ENCODE measurements around the gene UGT1A5.

UGT1A5 gene

DNA sequence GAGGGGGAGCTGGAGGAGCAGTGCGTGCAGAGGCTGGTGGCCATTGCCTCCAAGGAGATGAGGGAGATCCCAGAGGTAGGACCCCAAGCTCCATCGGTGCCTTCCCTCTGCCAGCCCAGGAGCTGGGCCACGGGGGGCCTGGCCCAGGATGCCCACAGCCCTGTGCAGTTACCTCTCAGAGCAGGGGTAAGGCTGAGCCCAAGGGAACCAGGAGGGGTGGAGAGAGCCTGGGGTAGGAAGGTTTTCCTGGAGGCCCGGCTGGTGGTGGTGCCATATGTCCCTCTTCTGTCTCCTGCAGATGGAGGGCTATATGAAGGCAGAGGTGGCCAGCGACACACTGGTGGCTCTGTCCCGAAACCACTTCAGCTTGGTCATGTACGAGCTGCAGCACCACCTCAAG, 76.8 kb downstream of the UGT1A5 start:
- no peak for DNase-seq (ENCODE audit: low spot score)

DNA sequence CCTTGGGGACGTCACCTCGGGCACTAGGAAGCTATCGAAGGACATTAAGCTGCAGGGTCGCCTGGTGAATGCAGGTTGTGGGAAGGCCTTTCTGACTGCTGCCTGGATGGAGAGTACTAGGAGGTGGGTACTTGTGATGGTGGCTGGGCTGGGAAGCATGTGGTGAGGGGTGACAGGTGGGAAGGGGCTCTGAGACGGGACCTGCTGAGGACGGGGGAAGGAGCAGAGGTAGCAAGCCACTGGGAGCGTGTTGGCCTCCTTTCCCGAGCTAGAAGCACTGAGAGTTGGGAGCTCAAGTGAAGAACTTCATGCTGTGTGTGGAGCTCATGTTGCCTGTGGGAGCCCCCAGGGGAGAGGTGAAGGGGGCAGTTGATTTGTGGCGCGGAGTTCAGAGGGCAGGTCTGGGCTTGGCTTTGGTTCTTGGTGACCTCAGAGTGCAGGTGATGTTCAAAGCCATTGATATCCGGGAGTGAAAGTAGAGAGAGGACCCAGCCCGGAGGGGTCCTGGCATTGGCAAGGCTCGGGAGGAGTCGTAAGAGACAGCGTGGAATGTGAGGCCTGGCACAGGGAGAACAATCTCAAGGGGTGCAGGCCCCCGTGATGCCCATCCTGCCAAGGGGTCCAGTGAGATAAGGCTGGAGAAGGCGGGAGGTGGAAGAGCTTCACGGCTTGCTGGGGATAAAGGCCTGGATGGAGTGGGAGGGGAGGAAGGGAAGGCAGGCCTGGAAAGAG, 78.6 kb downstream of the UGT1A5 start:
- DNase-seq (ENCODE audit: low spot score): no peak

DNA sequence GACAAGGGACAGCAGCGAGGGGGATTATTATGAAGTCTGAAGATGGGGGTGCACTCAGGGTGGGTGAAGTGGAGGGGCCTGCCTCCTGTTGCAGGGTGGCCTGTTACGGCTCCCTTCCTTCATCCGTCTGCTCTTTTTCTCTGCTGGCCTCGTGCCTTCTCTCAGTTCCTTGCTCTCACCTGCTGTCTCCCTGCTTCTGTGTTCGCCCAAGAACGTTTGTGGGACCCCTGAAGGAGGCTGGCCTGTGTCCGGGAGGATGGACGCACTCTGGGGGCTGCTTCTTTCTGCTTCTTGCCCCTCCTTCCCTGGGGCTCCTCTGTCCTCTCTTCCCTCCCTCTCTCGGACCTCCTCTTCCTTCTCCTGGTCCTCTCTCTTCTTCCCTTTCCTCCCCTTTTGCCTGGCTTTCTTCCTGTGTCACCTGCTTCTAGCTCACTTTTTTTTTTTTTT, 79.2 kb downstream of the UGT1A5 start:
- no peak for DNase-seq (ENCODE audit: low spot score)

DNA sequence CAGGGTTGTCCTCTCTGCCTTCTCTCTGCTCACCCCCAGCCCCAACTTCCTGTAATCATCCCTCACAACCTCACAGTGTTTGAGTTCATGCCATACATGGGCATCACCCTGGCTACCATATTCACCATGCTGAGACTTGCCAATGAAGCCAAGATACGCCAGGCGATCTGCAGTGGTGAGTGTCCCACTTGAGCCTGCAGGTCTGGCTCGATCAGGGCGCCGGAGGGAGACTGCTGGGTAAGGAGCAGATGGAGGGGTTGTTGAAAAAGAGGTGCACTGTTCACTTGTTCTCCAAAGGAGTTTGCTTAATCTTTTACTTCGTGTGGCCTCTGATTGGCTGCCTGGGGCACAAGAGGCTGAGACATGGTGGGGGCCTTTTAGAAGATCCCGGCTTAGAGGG, 80.0 kb downstream of the UGT1A5 start:
- no peak for DNase-seq (ENCODE audit: low spot score)

DNA sequence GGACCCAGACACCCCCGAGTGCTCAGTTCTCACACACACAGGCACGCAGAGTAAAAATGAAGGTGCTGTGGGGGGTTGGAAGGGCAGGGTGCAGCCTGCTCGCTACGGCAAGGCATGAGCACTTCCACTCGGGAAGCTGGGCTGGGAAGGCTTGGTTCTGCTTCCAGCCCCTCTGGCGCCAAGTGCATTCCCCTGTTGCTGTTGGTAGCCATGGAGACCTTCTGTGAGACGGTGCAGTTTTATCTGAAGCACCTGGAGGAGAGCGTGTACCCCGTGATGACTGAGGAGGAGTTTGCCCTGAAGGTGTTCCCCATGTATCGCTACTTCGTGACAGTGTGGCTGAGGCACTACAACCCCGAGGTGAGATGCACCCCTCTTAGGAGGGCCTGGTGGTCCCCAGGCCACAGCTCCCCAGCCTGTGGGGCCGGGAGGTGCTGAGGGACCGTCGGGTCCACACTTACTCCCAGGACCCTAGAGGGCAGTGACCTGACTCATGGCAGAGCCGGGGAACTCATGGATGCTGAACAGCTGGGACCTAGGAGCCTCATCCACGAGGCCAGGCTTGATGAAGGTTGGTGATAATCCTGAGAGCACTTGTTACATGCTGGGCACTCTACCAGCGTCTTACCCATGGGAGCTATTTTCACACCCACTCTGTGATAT, 80.9 kb downstream of the UGT1A5 start:
- no peak for DNase-seq (ENCODE audit: low spot score)

DNA sequence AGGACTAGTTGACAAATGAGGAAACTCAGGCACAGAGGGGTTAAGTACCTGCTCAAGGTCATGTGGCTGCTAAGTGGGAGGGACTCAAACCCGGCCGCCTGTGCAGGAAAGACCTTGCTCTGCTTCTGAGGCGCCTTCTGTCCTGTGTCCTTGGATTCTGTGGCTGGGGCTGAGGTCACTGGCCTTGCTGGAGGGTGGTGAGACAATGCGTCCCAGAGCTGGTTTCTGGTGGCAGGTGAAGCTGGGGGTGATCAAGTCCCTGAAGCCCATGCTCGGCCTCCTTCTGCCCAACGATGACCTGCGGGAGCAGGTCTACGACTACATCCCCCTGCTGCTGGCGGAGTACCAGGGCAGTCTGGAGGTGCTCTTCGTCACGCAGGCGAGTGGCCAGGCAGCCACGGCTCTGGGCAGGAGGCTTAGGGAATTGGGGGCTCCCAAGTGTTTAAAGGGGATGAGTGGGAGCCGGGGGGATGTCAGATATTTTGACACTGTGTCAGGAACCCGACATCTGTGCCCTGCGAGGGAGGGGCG, 81.5 kb downstream of the UGT1A5 start:
- no peak for DNase-seq (ENCODE audit: low spot score)

DNA sequence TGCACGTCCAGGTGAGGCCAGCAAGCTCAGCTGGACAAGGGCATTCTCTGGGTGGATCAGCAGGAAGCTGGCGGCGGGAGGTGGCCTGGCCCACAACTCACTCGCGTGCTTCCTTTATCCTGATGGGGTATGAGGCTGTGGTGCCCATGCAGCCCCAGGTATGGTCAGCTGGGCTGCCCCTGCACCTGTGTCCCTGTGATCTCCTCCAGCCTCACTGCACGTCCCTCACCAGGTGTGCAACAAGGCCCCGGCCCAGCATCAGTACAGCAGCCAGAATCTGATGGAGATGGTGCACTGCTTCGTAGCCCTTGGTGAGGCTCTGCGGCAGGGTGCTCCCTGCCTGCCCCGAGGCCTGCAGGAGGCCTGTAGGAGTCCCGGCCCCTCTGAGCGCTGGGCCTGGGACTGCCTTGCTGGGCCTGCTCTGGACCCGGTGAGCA, 83.0 kb downstream of the UGT1A5 start:
- DNase-seq (ENCODE audit: low spot score): no peak

DNA sequence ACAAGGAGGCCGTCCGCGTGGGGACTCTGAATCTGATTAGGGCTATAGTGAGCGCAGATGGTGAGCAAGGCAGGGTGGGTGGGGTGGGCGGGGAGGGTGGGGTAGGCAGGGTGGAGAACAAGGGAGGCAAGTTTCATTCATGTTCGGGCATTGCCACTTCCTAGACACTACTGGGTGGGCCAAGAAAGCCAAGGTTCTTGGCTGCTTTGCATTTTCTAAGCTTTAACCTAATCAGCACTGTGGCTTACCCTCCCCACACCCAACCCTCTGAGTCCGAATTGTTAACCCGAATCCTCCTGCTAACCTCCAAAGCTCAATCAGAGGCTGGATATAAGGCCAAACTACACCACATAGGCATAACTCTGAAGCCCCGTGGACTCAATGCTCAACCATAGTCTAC, 83.5 kb downstream of the UGT1A5 start:
- DNase-seq (ENCODE audit: low spot score): no peak

DNA sequence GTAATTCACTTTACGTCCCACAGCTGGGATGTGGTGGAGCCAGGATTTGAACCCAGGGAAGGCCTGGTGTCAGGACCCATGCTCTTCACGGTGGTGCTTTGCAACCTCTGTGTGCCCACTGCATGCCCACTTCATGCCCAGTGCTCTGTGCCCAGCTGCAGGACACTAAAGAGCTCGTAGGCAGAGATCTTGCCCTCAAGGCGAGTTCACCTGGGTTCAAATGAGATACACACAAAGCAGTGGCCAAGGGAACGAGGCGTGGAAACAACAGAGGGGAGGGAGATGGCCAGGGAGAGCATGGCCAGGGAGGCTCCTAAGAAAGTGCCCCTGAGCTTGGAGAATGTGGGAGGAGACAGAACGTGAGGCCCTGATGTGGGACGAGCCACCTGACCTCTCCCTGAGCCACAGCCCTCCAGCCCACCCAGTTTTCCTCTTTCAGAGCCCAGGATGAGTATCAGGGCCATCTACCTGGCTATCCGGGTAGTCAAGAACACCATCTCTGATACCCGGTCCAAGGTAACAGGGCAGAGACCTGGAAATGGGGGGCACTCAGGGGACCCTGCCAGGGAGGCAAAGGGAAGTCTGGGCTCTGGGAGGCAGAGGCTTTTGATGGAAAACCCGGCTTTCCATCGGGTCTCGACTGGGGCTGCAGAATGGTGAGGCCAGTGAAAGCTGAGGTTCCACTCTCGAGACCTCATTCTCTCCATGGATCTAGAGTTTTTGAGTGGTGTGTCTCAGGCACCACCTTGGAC, 85.8 kb downstream of the UGT1A5 start:
- DNase-seq (ENCODE audit: low spot score): peak; percentile 49

DNA sequence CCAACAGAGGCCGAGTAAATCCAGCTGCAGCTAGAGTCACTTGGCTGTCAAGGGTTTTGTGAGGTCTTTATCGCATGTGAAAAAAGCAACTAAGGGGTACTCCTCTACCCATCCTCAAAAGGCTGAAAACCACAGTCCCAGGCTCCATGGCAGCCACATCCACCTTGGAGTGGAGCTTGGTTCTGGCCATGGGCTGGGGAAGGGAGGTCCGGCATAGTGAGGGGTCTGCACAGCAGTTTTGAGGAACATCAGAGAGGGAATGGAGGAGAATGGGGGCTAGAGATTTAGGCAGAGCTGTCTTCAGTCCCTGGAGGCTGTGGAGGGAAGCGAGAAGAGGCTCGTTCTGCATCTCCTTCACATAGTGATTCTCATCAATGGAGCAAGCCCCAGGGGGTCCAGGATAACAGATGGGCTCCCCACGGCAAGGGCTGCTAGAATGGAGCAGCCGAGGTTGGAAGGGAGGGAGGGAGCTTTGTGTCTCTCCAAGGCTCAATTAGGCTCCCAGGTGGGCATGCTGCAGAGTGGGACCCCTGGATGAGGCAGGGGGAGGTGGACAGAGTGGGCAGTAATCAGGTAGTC, 86.5 kb downstream of the UGT1A5 start:
- DNase-seq (ENCODE audit: low spot score): peak; percentile 34

DNA sequence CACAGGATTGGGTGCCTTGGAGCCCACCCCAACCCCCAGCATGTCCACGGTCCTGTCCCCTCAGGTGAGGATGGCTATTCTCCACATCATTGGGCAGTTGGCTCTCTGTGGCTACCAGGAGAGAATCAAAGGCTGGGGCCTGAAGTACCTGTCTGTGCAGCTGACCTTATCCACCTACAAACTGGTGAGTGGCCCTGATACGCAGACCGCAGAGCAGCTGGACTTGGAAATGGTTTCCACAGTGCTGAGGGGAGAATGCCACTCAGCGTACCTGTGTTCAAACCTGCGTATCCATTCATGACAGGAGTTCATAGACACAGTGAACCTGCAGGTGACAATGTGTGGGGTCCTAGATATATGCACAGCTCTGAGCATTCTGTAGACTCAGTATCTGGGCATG, 87.0 kb downstream of the UGT1A5 start:
- DNase-seq (ENCODE audit: low spot score): no peak

DNA sequence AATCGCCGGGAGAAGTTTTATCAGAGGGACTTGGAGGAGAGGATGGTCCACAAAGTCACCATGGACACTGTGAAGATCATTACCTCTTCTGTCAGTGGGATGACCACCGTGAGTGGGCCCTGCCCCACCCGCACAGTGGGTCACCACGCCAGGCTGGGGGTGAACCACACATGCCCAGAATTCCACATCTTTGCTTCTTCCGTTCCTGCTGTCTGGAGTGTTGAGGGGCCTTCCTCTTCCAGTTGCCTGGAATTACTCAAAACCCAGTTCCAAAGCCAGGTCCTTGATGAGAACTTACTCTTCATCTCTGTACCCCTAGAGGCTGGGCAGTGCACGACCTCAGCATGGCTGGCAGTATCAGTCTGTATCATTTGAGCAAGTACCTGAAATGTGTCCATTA, 87.5 kb downstream of the UGT1A5 start:
- DNase-seq (ENCODE audit: low spot score): peak; percentile 58

DNA sequence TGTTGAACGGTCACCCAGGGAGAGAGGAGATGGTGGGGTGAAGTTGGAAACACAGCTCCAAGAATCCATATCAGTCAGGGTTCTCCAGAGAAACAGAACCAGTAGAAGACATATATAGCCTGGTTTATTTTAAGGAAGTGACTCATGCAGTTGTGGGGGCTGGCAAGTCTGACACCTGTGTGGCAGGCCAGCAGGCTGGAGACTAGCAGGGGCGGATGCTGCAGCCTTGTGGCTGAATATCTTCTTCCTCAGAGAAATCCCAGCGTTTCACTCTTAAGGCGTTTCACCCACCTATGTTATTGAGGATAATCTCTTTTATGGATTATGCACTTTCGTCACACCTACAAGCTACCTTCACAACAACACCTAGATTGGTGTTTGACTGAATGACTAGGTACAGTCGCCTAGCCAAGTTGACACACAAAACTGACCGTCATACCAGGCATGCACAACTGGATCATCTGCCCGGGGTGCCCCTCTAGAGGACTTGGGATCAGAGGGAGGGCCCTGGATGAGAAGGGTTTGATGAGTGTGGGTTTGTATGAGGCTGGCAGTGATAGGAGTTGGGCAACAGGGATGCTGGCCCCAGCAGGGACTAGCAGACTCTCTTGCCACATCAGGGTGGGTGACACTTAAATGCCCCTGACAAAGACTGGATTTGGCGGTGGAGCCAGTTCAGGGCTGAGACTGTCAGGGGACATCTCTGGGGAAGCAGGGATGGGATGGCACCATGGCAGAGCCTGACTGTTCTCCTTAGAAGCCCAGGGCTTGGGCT, 88.8 kb downstream of the UGT1A5 start:
- DNase-seq (ENCODE audit: low spot score): no peak

DNA sequence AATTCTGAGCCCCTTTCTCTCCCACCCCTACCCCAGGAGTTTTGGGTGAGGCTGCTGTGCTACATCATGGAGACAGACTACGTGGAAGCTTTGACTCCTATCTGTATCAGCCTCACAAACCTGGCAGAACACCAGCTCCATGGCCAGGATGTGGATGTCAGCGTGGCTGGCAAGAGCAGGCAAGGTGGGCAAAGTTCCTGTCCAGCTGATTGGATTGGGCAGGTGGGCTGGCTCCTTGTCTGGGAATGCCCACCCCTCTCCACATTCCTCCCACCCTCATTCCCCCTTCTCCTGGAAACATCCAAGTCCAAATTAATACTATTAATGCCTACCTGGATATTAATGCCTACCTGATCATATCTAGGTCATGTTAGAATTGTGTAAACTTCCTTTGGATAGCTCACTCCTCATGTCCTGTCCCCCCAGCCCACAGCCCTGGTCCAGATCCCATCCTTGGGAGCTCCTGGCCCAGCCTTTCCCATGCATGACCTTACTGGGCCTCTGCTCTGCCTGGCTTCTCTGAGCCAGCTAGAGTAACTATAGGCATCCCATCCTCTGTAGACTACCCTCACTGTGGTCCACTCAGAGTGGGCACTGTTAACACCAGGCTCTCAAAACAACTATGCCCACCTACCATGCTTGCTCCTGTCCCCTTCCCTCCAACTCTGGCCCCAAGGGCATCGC, 89.6 kb downstream of the UGT1A5 start:
- DNase-seq (ENCODE audit: low spot score): no peak

DNA sequence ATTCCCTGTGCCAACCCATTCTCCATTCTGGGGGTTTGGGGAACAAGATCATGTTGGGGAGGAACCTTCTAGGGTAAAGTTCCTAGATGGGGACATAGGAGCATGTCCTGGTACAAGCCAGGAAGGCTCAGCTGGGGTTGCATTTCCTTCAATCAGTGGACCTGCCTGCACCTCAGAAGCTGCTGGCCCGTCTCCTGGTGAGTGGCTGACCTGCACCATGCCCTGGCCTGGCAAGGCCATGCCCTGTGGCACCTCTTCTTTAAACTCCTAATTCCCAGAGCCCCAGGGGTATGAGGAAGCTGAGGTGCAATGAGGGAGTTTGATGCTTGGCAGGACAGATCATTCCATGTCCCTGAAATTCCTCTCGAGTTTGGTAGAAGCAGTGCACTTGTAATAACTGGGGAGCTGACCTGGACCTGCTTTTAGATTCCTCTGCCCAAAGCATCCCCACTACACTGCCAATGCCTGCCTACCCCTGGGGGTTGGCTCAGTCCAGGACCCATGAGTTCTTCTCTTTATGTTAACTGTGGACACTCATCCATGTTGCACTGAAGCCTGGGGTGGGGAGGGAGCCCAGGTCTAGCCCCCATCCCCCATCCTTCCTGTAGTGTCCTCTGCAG, 90.7 kb downstream of the UGT1A5 start:
- peak; percentile 55 for DNase-seq (ENCODE audit: low spot score)

DNA sequence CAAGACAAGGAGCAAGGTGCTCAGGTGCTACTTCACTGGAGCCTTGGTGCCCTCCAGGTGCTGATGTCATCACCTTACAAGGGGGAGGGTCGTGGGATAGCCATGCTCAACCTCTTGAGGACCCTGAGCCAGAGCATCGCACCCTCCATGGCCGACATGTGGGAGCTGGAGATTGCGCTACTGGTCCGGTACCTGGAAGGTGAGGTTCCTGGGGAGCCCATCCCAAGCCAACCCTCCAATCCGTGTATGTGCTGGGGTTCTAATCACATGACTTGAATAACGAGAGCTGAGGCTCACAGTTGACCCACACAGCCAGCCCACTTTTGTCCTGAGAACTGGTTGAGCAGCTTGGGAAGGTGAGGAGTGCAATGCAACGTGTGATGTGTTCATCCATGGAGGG, 91.3 kb downstream of the UGT1A5 start:
- DNase-seq (ENCODE audit: low spot score): peak; percentile 45

DNA sequence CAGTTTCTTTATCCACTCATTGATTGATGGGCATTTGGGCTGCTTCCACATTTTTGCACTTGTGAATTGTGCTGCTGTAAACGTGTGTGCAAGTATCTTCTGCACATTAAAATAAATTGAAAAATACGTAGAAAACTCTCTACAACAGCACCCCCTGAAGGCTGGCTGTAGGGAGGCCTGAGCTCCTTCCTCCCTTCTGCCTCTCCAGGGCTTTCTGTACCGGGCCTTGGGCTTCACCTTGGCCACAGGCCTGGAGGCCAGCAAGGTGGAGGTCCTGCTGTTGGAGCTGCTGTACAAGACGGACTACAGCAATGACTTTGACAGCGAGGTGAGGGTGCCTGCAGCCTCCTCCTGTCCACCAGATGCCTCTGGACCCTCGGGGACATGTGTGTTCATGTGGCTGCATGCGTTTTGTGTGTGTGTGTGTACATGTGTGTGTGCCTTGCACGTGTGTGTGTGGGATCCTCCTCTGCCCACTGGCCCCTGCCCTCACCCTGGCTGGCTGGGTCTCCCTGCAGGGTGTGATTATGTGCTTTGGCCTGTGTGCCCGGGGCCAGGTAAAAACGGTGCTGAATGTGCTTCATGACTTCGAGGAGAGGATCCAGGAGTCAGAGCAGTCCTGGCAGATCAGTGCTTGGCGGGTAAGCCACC, 94.6 kb downstream of the UGT1A5 start:
- no peak for DNase-seq (ENCODE audit: low spot score)

DNA sequence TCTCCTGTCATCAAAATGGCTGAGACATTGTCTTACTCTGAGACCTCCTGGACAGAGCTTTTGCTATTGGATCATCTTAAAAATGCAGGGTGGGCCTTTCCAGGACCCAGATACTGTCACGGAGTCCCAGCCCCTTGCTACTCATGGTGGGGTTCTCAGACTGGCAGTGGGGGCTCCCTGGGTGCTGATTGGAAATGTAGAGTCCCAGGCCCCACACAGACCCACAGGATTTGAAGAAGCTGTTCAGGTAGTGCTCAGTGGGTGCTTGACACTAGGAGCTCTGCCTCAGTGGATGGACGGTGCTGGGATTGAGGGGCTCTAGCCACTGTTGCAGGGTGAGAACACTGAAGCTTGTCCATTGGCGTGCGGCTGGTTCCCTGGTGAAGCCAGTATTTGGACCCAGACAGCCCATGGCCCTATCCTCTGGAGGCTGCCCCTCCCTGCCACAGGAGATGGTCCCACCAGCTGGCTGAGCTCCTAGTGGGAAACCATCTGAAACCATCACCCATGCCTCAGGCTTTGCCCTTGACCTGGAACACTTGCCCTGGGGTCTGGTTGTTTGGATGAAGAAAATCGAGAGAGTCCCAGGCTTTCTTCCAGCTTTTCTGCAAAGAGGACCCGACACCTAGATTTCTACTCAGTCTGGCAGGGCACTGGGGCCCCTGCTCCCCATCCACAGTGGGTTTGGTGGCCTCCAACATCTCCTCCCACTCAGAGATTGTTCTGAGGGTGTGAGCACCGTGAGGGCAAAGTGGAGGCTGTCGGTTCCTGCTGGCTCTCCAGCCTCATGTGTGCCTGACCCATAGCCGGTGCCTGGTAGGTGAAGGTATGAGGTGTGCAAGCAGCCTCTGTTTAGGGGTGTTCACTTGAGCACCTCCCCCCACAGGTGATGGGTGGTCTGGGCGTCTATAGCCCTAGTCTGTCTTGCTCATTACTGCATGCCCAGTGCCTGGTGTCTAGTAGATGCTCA, 95.5 kb downstream of the UGT1A5 start:
- DNase-seq (ENCODE audit: low spot score): peak; percentile 55

DNA sequence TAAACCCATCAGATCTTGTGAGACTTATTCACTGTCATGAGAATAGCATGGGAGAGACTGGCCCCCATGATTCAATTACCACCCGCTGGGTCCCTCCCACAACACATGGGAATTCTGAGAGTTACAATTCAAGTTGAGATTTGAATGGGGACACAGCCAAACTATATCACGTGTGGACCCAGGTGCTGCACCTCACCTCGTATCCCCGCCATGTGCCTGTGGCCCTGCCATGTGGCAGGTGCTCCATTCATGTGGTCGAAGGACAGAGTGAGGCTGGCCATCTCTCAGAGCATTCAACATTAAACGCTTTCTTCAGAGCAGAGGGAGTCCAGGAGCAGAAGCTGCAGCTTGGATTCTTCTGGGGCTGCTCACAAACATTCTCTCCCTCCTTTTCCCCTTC, 97.7 kb downstream of the UGT1A5 start:
- DNase-seq (ENCODE audit: low spot score): no peak

Data from left forelimb (tissue), 1 donor.